Nephron (organoid): ENCODE measurements around the gene CNPY1.

Source experiments
- H3K27ac Mint-ChIP-seq, 3 experiments: 2 replicates each; pipeline ENCODE4 v1.8.0; 2020; ENCODE audit warnings: mixed read lengths in 3 of 3, mild to moderate bottlenecking in 2 of 3, moderate library complexity in 1 of 3
- H3K27me3 Mint-ChIP-seq: 2 replicates; pipeline ENCODE4 v1.8.0; 2021; ENCODE audit warnings: low read depth, mild to moderate bottlenecking, moderate library complexity, mixed read lengths
- H3K36me3 Mint-ChIP-seq: 2 replicates; pipeline ENCODE4 v1.8.0; 2020; ENCODE audit warnings: low read depth, mixed read lengths
- H3K4me1 Mint-ChIP-seq: 2 replicates; pipeline ENCODE4 v1.8.0; 2020; ENCODE audit warnings: mixed read lengths
- H3K4me3 Mint-ChIP-seq, 3 experiments: 2 replicates each; pipeline ENCODE4 v1.8.0; 2020; ENCODE audit warnings: mild to moderate bottlenecking in 3 of 3, mixed read lengths in 3 of 3, moderate library complexity in 2 of 3
- H3K9me3 Mint-ChIP-seq: 2 replicates; pipeline ENCODE4 v1.8.0; 2020; ENCODE audit warnings: mixed read lengths
- CTCF ChIP-seq, 3 experiments: fragments of 200-600 bp; sonication (generic); IDR thresholded peaks; one replicate each; pipeline ENCODE4 v1.5.0; 2021; ENCODE audit warnings: antibody characterized with exemption in 3 of 3; ENCODE audit not compliant: unreplicated experiment in 3 of 3

Gene CNPY1

GRCh38 chr7:155585532-155585895 lies 39.2 kb upstream of the CNPY1 start:
- Mint-ChIP-seq H3K9me3 (no peaks in the 10 kb centered on the region), H3K4me3 (no peak overlapping the region), H3K36me3 (no peaks in the 10 kb centered on the region), H3K27me3 (peaks cover 13% of the 10 kb centered on the region), H3K27ac (no peak overlapping the region), H3K4me1 (peaks cover 6% of the 10 kb centered on the region)
- TF ChIP-seq CTCF (IDR thresholded peaks at IDR 0.05; ENCODE audit: unreplicated experiment in 3 of 3) = no peak

- H3K36me3 Mint-ChIP-seq = no peaks in the 10 kb centered on the region
- peaks cover 6% of the 10 kb centered on the region for H3K4me1 Mint-ChIP-seq
- no peak overlapping the region for H3K4me3 Mint-ChIP-seq
- no peak for TF ChIP-seq CTCF (IDR thresholded peaks at IDR 0.05; ENCODE audit: unreplicated experiment in 3 of 3)
- H3K27ac Mint-ChIP-seq = no peak overlapping the region
- H3K9me3 Mint-ChIP-seq = no peaks in the 10 kb centered on the region
- peaks cover 13% of the 10 kb centered on the region for H3K27me3 Mint-ChIP-seq
Observed at GRCh38 chr7:155584763-155585531, 38.6 kb upstream of the CNPY1 start.

- Mint-ChIP-seq H3K4me1 (peaks cover 6% of the 10 kb centered on the region), H3K27me3 (peaks cover 13% of the 10 kb centered on the region), H3K27ac (no peak overlapping the region), H3K36me3 (no peaks in the 10 kb centered on the region), H3K4me3 (no peak overlapping the region), H3K9me3 (no peaks in the 10 kb centered on the region)
- TF ChIP-seq CTCF (IDR thresholded peaks at IDR 0.05; ENCODE audit: unreplicated experiment in 3 of 3) = no peak
Observed at GRCh38 chr7:155584261-155584660, 37.9 kb upstream of the CNPY1 start.

- peaks cover 13% of the 10 kb centered on the region for H3K27me3 Mint-ChIP-seq
- no peak overlapping the region for H3K4me3 Mint-ChIP-seq
- H3K4me1 Mint-ChIP-seq = peaks cover 6% of the 10 kb centered on the region
- no peak overlapping the region for H3K27ac Mint-ChIP-seq
- TF ChIP-seq CTCF (IDR thresholded peaks at IDR 0.05; ENCODE audit: unreplicated experiment in 3 of 3) = no peak
- H3K9me3 Mint-ChIP-seq = no peaks in the 10 kb centered on the region
- no peaks in the 10 kb centered on the region for H3K36me3 Mint-ChIP-seq
Observed at GRCh38 chr7:155583636-155584035, 37.3 kb upstream of the CNPY1 start.

- TF ChIP-seq CTCF (IDR thresholded peaks at IDR 0.05; ENCODE audit: unreplicated experiment in 3 of 3) = no peak
- Mint-ChIP-seq H3K4me1 (peaks cover 6% of the 10 kb centered on the region), H3K27me3 (peaks cover 12% of the 10 kb centered on the region), H3K4me3 (no peak overlapping the region), H3K27ac (no peak overlapping the region), H3K36me3 (no peaks in the 10 kb centered on the region), H3K9me3 (no peaks in the 10 kb centered on the region)
Observed at GRCh38 chr7:155581954-155582353, 35.6 kb upstream of the CNPY1 start.
